PFSK-1 (cell line): ENCODE results near the gene FHL1.

ENCODE experiments used
- TAF1 ChIP-seq: IDR thresholded peaks from 2 replicates; pipeline ENCODE4 v1.6.1; 2012; ENCODE audit warnings: low read length, control low read depth, borderline replicate concordance; ENCODE audit not compliant: insufficient read depth
- TF ChIP-seq, protein P1 (sequence below), 2 experiments: IDR thresholded peaks; 2 replicates each; pipeline versions ENCODE4 v1.6.1 to v1.8.0; 2011 to 2012; ENCODE audit warnings: low read depth in 2 of 2, low read length in 2 of 2, control low read depth in 1 of 2, inconsistent platforms in 1 of 2, mild to moderate bottlenecking in 1 of 2, moderate library complexity in 1 of 2; ENCODE audit not compliant: insufficient read depth in 1 of 2

DNA sequence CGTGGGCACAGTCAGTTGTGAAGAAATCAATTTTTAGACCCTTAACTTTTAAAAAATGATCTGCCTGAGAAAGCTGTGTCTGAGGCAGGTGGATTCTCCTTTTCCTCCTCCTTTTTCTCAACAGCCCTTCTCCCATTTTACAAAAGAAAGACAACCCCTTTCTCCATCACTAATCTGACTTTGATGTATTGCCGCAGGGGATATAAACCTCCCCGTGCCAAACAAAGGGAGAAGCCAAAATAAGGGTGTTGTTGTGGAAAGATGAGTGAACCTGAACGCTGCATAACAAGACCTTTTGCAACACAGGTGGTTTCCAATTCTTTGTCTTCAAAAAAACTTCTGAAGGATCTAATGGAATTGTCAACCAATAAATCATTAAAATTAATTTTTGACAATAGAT, 8.4 kb upstream of the FHL1 start:
- no peak for TF ChIP-seq TAF1
- TF ChIP-seq, protein P1, sequence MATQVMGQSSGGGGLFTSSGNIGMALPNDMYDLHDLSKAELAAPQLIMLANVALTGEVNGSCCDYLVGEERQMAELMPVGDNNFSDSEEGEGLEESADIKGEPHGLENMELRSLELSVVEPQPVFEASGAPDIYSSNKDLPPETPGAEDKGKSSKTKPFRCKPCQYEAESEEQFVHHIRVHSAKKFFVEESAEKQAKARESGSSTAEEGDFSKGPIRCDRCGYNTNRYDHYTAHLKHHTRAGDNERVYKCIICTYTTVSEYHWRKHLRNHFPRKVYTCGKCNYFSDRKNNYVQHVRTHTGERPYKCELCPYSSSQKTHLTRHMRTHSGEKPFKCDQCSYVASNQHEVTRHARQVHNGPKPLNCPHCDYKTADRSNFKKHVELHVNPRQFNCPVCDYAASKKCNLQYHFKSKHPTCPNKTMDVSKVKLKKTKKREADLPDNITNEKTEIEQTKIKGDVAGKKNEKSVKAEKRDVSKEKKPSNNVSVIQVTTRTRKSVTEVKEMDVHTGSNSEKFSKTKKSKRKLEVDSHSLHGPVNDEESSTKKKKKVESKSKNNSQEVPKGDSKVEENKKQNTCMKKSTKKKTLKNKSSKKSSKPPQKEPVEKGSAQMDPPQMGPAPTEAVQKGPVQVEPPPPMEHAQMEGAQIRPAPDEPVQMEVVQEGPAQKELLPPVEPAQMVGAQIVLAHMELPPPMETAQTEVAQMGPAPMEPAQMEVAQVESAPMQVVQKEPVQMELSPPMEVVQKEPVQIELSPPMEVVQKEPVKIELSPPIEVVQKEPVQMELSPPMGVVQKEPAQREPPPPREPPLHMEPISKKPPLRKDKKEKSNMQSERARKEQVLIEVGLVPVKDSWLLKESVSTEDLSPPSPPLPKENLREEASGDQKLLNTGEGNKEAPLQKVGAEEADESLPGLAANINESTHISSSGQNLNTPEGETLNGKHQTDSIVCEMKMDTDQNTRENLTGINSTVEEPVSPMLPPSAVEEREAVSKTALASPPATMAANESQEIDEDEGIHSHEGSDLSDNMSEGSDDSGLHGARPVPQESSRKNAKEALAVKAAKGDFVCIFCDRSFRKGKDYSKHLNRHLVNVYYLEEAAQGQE (IDR thresholded peaks at IDR 0.05; ENCODE audit: insufficient read depth in 1 of 2, low read depth in 2 of 2, low read length in 2 of 2), result no peak
